A549 (cell line): ENCODE data around the gene CRYZ. TPM values are rescaled to one million over a fixed set of nuclear protein-coding genes. Genes with fewer than 3 reads are reported as not detected.
"Not testable (repeated sequence)": the region's sequence is repeated elsewhere in the genome, so short reads cannot be mapped to it uniquely, and the experiment has no call there.

Source experiments
- ATAC-seq, 2 experiments: fragments of 200-7000 bp in 1 of 2; fragments of >200 bp in 1 of 2; cut with Nextera tagmentation in 1 of 2; cut with Tn5 transposase in 1 of 2; 3 replicates each; pipeline versions ENCODE4 v1.8.0 to v1.9.1; 2018 to 2020; ENCODE audit warnings: mild to moderate bottlenecking in 1 of 2, moderate library complexity in 1 of 2
- CTCF ChIA-PET: fragments of 300-600 bp; sonication (Branson Sonifier 250); formaldehyde crosslinking; extraction: SDS; loops from one replicate; lab custom pipeline; 2021; ENCODE audit warnings: antibody characterized with exemption, inconsistent platforms; lab: Yijun Ruan, JAX
- POLR2A ChIA-PET: fragments of 350-600 bp; formaldehyde crosslinking; extraction: SDS; loops from one replicate; lab custom pipeline; 2021; ENCODE audit warnings: antibody characterized with exemption, inconsistent platforms; lab: Yijun Ruan, JAX
- DNase-seq, 2 experiments: peaks; one replicate each; pipeline versions ENCODE4 v3.0.0 to v3.0.0-alpha.2; 2011 to 2016; ENCODE audit warnings: low read depth in 1 of 2, low spot score in 1 of 2
- FAIRE-seq: peaks from 2 replicates; lab custom pipeline; 2011; peaks lifted over from hg19 to GRCh38; lab: Jason Lieb, UNC
- H3K27ac ChIP-seq, 2 experiments: fragments of >200 bp; sonication (Bioruptor Twin); formaldehyde crosslinking; 3 replicates each; pipeline ENCODE4 v1.5.1; 2016 to 2017
- H3K4me1 ChIP-seq: fragments of >200 bp; sonication (Bioruptor Twin); formaldehyde crosslinking; 3 replicates; pipeline ENCODE4 v1.6.1; 2016
- H3K4me2 ChIP-seq: fragments of >200 bp; sonication (Bioruptor Twin); formaldehyde crosslinking; 3 replicates; pipeline ENCODE4 v1.6.1; 2016
- H3K4me3 ChIP-seq: fragments of >200 bp; sonication (Bioruptor Twin); formaldehyde crosslinking; 3 replicates; pipeline ENCODE4 v1.5.1; 2016
- H3K9me3 ChIP-seq: fragments of >200 bp; sonication (Bioruptor Twin); formaldehyde crosslinking; 3 replicates; pipeline ENCODE4 v1.6.1; 2016
- CBX2 ChIP-seq: fragments of 200-600 bp; sonication (generic); IDR thresholded peaks from 2 replicates; pipeline ENCODE4 v1.6.1; 2016; ENCODE audit warnings: low read depth, mild to moderate bottlenecking, borderline replicate concordance
- CBX8 ChIP-seq: fragments of 200-600 bp; sonication (generic); IDR thresholded peaks from 2 replicates; pipeline ENCODE4 v1.6.1; 2016
- CEBPB ChIP-seq, 2 experiments: fragments of >200 bp in 1 of 2; sonication (Bioruptor Twin) in 1 of 2; formaldehyde crosslinking in 1 of 2; IDR thresholded peaks; 2 replicates each; pipeline ENCODE4 v1.6.1; 2012 to 2016
- CHD4 ChIP-seq: fragments of 200-600 bp; sonication (generic); IDR thresholded peaks from 2 replicates; pipeline ENCODE4 v1.6.1; 2016; ENCODE audit warnings: antibody characterized with exemption, mild to moderate bottlenecking, borderline replicate concordance
- ESRRA ChIP-seq: fragments of 150-350 bp; IDR thresholded peaks from 2 replicates; pipeline ENCODE4 v1.6.1; 2014; ENCODE audit warnings: mild to moderate bottlenecking, low read length, borderline replicate concordance
- FOSB ChIP-seq: fragments of 250-450 bp; sonication (Bioruptor Pico); IDR thresholded peaks from 2 replicates; pipeline ENCODE4 v1.5.0; 2020; ENCODE audit warnings: mild to moderate bottlenecking, moderate library complexity
- FOSL2 ChIP-seq, 2 experiments: fragments of 450-650 bp in 1 of 2; fragments of >200 bp in 1 of 2; sonication (Bioruptor Twin) in 1 of 2; formaldehyde crosslinking; IDR thresholded peaks; 2 replicates each; pipeline versions ENCODE4 v1.5.0 to v1.6.1; 2016 to 2020; ENCODE audit warnings: mild to moderate bottlenecking in 1 of 2, moderate library complexity in 1 of 2
- FOXS1 ChIP-seq: fragments of 250-450 bp; sonication (Bioruptor Pico); IDR thresholded peaks from 2 replicates; pipeline ENCODE4 v1.5.0; 2020; ENCODE audit warnings: mild to moderate bottlenecking, moderate library complexity
- HDAC2 ChIP-seq: fragments of 200-600 bp; sonication (generic); IDR thresholded peaks from 2 replicates; pipeline ENCODE4 v1.6.1; 2016
- HEYL ChIP-seq: fragments of 250-450 bp; sonication (Bioruptor Pico); IDR thresholded peaks from 2 replicates; pipeline ENCODE4 v1.8.0; 2021; ENCODE audit warnings: mild to moderate bottlenecking, moderate library complexity
- HOXB5 ChIP-seq: fragments of 250-450 bp; sonication (Bioruptor Pico); IDR thresholded peaks from 2 replicates; pipeline ENCODE4 v1.5.0; 2020; ENCODE audit warnings: mild to moderate bottlenecking, moderate library complexity
- JUNB ChIP-seq: fragments of >200 bp; sonication (Bioruptor Twin); formaldehyde crosslinking; IDR thresholded peaks from 2 replicates; pipeline ENCODE4 v1.6.1; 2016
- KDM1A ChIP-seq: fragments of 200-600 bp; sonication (generic); IDR thresholded peaks from 2 replicates; pipeline ENCODE4 v1.6.1; 2016; ENCODE audit warnings: low read depth, mild to moderate bottlenecking
- KDM5A ChIP-seq: fragments of 200-600 bp; sonication (generic); IDR thresholded peaks from 2 replicates; pipeline ENCODE4 v1.6.1; 2016; ENCODE audit warnings: antibody characterized with exemption, mild to moderate bottlenecking
- MAFK ChIP-seq: fragments of 450-650 bp; IDR thresholded peaks from 2 replicates; pipeline ENCODE4 v1.6.1; 2014; ENCODE audit not compliant: partially characterized antibody
- POLR2A ChIP-seq: IDR thresholded peaks from 2 replicates; pipeline ENCODE4 v1.6.1; 2012; ENCODE audit warnings: mild to moderate bottlenecking, low read length
- POLR2AphosphoS2 ChIP-seq: conservative IDR thresholded peaks from 2 replicates; pipeline ENCODE4 v1.6.1; 2012; ENCODE audit warnings: low read length, improper control_type of control experiment, inconsistent platforms
- RARB ChIP-seq: fragments of 250-450 bp; sonication (Bioruptor Pico); IDR thresholded peaks from 2 replicates; pipeline ENCODE4 v1.8.0; 2021; ENCODE audit warnings: mild to moderate bottlenecking, moderate library complexity
- RCOR1 ChIP-seq: fragments of 150-350 bp; IDR thresholded peaks from 2 replicates; pipeline ENCODE4 v1.6.1; 2014; ENCODE audit warnings: antibody characterized with exemption, low read length, low read depth
- SMC3 ChIP-seq: fragments of >200 bp; sonication (Bioruptor Twin); formaldehyde crosslinking; IDR thresholded peaks from 3 replicates; pipeline ENCODE4 v1.6.1; 2018; ENCODE audit warnings: inconsistent platforms
- ZC3H11A ChIP-seq: fragments of 450-650 bp; IDR thresholded peaks from 2 replicates; pipeline ENCODE4 v1.6.1; 2014; ENCODE audit warnings: antibody characterized with exemption, mild to moderate bottlenecking
- WGBS: methylation state at CpG from one replicate; pipeline ENCODE4 v1.1.6; 2017; ENCODE audit errors: missing lambda C conversion rate; 5-methylcytosine and 5-hydroxymethylcytosine counted together
- polyA plus RNA-seq, 4 experiments: library from polyadenylated mRNA; depleted of rRNA in 3 of 4; stranded (reverse); fragments of >200 nt; fragmentation: RNase III in 1 of 4; extraction: RNeasy Plus Mini Kit Qiagen cat#74134 plus additional on column Dnase treatment in 1 of 4; gene quantifications; 2 replicates in 3 of 4; 3 replicates in 1 of 4; pipeline ENCODE4 v1.2.3, GENCODE V29; 2011 to 2017
- TF ChIP-seq, protein P1 (sequence below): fragments of 200-600 bp; sonication (generic); IDR thresholded peaks from 2 replicates; pipeline ENCODE4 v1.6.1; 2016; ENCODE audit warnings: antibody characterized with exemption, mild to moderate bottlenecking, moderate library complexity
- TF ChIP-seq, protein P2 (sequence below): fragments of >200 bp; sonication (Bioruptor Twin); formaldehyde crosslinking; IDR thresholded peaks from 2 replicates; pipeline ENCODE4 v1.6.1; 2016

Gene CRYZ
- polyA plus RNA-seq, 2 of the 4 experiments (the other 2 are of a cell fraction), result 99.1 to 159 TPM

DNA sequence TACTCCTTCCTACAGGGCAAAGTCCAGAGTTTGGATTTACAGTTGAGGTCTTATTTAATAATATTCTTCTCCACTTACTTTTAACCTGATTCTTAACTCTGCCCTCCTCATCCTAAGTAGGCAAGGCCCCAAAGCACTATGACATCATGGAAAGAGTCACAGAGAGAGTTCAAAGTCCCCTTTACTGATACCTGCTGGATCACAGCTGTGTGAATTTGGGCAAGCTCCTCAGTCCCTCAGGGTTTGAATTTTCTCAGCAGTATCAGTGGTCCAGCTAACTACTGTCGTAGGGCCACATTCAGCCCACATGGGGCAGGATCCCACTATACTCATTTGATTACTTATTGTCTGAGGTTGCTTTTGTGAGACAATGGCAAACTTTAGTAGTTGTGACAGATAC is 16.1 kb upstream of the CRYZ start:
- FAIRE-seq, result no peak
- no peaks in the 10 kb centered on the region for H3K9me3 ChIP-seq
- peaks cover 7% of the 10 kb centered on the region; the same call in 1 of the 3 replicates for H3K4me1 ChIP-seq
- H3K4me2 ChIP-seq, result no peak overlapping the region
- no peak for DNase-seq
- ChIA-PET POLR2A (no interaction called here), CTCF (no interaction called here)
- no peak; a peak in 1 of 6 replicates for ATAC-seq
- H3K4me3 ChIP-seq, result no peak overlapping the region
- no peak for TF ChIP-seq HEYL (CRISPR knock-in tag)
- no peak for TF ChIP-seq HOXB5 (CRISPR knock-in tag)
- TF ChIP-seq FOSL2 (IDR thresholded peaks at IDR 0.05), result no peak
- TF ChIP-seq FOSL2 (CRISPR knock-in tag; IDR thresholded peaks at IDR 0.05), result no peak
- no peak for TF ChIP-seq JUNB
- no peak for TF ChIP-seq KDM5A
- no peak for TF ChIP-seq POLR2A
- TF ChIP-seq CEBPB (IDR thresholded peaks at IDR 0.05), result no peak
- TF ChIP-seq SMC3, result no peak
- TF ChIP-seq, protein P1, sequence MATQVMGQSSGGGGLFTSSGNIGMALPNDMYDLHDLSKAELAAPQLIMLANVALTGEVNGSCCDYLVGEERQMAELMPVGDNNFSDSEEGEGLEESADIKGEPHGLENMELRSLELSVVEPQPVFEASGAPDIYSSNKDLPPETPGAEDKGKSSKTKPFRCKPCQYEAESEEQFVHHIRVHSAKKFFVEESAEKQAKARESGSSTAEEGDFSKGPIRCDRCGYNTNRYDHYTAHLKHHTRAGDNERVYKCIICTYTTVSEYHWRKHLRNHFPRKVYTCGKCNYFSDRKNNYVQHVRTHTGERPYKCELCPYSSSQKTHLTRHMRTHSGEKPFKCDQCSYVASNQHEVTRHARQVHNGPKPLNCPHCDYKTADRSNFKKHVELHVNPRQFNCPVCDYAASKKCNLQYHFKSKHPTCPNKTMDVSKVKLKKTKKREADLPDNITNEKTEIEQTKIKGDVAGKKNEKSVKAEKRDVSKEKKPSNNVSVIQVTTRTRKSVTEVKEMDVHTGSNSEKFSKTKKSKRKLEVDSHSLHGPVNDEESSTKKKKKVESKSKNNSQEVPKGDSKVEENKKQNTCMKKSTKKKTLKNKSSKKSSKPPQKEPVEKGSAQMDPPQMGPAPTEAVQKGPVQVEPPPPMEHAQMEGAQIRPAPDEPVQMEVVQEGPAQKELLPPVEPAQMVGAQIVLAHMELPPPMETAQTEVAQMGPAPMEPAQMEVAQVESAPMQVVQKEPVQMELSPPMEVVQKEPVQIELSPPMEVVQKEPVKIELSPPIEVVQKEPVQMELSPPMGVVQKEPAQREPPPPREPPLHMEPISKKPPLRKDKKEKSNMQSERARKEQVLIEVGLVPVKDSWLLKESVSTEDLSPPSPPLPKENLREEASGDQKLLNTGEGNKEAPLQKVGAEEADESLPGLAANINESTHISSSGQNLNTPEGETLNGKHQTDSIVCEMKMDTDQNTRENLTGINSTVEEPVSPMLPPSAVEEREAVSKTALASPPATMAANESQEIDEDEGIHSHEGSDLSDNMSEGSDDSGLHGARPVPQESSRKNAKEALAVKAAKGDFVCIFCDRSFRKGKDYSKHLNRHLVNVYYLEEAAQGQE, result no peak
- no peak for TF ChIP-seq KDM1A
- TF ChIP-seq CHD4, result no peak
- no peak for TF ChIP-seq POLR2AphosphoS2
- TF ChIP-seq CBX8, result no peak
- TF ChIP-seq RCOR1, result no peak
- TF ChIP-seq, protein P2, sequence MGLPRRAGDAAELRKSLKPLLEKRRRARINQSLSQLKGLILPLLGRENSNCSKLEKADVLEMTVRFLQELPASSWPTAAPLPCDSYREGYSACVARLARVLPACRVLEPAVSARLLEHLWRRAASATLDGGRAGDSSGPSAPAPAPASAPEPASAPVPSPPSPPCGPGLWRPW, result no peak
- 91% methylated on average over 1 of the region's 1 CpG for WGBS
- H3K27ac ChIP-seq, result no peak overlapping the region

DNA sequence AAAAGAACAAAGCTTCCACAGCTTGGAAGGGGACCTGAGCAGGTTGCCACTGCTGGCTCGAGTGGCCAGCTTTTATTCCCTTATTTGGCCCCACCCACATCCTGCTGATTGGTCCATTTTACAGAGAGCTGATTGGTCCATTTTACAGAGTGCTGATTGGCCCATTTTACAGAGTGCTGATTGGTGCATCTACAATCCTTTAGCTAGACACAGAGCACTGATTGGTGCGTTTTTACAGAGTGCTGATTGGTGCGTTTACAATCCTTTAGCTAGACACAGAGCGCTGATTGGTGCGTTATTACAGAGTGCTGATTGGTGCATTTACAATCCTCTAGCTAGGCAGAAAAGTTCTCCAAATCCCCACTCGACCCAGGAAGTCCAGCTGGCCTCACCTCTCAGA is 12.4 kb upstream of the CRYZ start:
- ATAC-seq, H3K27ac ChIP-seq, H3K4me3 ChIP-seq, DNase-seq, H3K9me3 ChIP-seq, H3K4me2 ChIP-seq, CTCF ChIA-PET, POLR2A ChIA-PET, H3K4me1 ChIP-seq, FAIRE-seq: not testable (repeated sequence)
- 89% methylated on average over 3 of the region's 6 CpGs for WGBS

DNA sequence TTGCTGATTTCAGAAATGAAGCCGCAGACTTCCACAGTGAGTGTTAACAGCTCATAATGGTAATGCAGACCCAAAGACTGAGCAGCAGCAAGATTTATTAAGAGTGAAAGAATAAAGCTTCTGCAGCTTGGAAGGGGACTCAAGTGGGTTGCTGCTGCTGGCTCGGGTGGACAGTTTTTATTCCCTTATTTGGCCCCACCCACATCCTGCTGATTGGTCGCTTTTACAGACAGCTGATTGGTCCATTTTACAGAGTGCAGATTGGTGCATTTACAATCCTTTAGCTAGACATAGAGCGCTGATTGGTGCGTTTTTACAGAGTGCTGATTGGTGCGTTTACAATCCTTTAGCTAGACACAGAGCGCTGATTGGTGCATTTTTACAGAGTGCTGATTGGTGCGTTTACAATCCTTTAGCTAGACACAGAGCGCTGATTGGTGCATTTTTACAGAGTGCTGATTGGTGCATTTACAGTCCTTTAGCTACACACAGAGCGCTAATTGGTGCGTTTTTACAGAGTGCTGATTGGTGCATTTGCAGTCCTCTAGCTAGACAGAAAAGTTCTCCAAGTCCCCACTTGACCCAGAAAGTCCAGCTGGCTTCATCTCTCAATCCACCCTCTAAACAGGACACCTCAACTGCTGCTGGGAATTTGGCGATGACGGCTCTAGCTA is 7.6 kb upstream of the CRYZ start:
- FAIRE-seq, CTCF ChIA-PET: not testable (repeated sequence)
- peak; percentile 43 for TF ChIP-seq MAFK

DNA sequence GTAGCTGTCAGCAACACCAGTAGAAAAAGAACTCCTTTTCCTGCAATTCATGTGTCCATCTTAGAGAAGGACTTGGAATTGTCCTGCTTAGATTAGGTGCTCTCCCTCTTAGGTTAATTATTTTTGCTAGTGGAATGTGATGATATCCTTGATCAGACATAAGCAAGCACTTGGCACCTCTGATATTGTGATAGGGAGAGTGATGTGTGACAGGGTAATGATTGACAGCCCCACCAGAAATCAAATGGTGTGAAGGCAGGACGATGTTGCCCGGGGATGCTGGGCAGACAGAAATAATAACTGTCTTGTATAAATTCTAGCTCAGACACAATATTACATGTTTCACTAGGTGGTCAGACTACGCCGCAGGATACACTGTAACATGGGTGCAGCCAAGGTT is 4.5 kb upstream of the CRYZ start:
- Histone ChIP-seq H3K4me3 (no peak overlapping the region), H3K9me3 (no peaks in the 10 kb centered on the region), H3K4me1 (peaks cover 11% of the 10 kb centered on the region; the same call in 2 of the 3 replicates), H3K27ac (no peak overlapping the region), H3K4me2 (no peak overlapping the region)
- TF ChIP-seq SMC3, result no peak
- TF ChIP-seq CBX8, result no peak
- no peak for TF ChIP-seq HOXB5 (CRISPR knock-in tag)
- TF ChIP-seq ZC3H11A, result no peak
- TF ChIP-seq CBX2, result no peak
- no peak for TF ChIP-seq KDM5A
- TF ChIP-seq FOXS1 (CRISPR knock-in tag), result no peak
- no peak for TF ChIP-seq HDAC2
- no peak for TF ChIP-seq FOSB (CRISPR knock-in tag)
- TF ChIP-seq FOSL2 (IDR thresholded peaks at IDR 0.05), result no peak
- no peak for TF ChIP-seq FOSL2 (CRISPR knock-in tag; IDR thresholded peaks at IDR 0.05)
- no peak for TF ChIP-seq ESRRA
- no peak for TF ChIP-seq RARB (CRISPR knock-in tag)
- TF ChIP-seq, protein P1, result no peak
- no peak for TF ChIP-seq MAFK
- CTCF ChIA-PET, result no interaction called here
- POLR2A ChIA-PET, result no interaction called here
- ATAC-seq, result no peak
- WGBS, result 68% methylated on average over 4 of the region's 4 CpGs
- no peak for DNase-seq
- FAIRE-seq, result no peak

More for the DNA sequence above, 7.6 kb upstream of the CRYZ start:
- DNase-seq, ATAC-seq, H3K9me3 ChIP-seq, H3K4me3 ChIP-seq, POLR2A ChIA-PET, H3K4me1 ChIP-seq, H3K4me2 ChIP-seq, H3K27ac ChIP-seq: not testable (repeated sequence)
- 94% methylated on average over 13 of the region's 13 CpGs for WGBS
